MG63 (cell line): ENCODE results near the gene LIPJ. TPM values are rescaled to one million over a fixed set of nuclear protein-coding genes. Genes with fewer than 3 reads are reported as not detected.
A peak's percentile ranks its signal among the peaks of the same experiment; 100 is the strongest.

Experiments
- DNase-seq: peaks from one replicate; pipeline ENCODE4 v3.0.0-alpha.2; 2020
- H3K27me3 ChIP-seq: fragments of 250-450 bp; sonication (Bioruptor Pico); 2 replicates; pipeline ENCODE4 v1.5.1; 2020; ENCODE audit warnings: mild to moderate bottlenecking, moderate library complexity
- H3K36me3 ChIP-seq: fragments of 250-450 bp; sonication (Bioruptor Pico); 2 replicates; pipeline ENCODE4 v1.5.1; 2020; ENCODE audit warnings: mild to moderate bottlenecking, moderate library complexity
- H3K4me3 ChIP-seq: fragments of 250-450 bp; sonication (Bioruptor Pico); 2 replicates; pipeline ENCODE4 v1.5.1; 2020; ENCODE audit warnings: mild to moderate bottlenecking, moderate library complexity
- H3K9me3 ChIP-seq: fragments of 250-450 bp; sonication (Bioruptor Pico); 2 replicates; pipeline ENCODE4 v1.5.1; 2020; ENCODE audit warnings: mild to moderate bottlenecking, moderate library complexity
- total RNA-seq: library from RNA; depleted of rRNA; stranded (reverse); fragments of >200 nt; shearing (Covaris generic); gene quantifications from 2 replicates; pipeline ENCODE4 v1.2.3, GENCODE V29; 2014; ENCODE audit warnings: low replicate concordance; rRNA removed

Gene LIPJ
- total RNA-seq, 1 experiment from 2014 or later = not detected

DNA sequence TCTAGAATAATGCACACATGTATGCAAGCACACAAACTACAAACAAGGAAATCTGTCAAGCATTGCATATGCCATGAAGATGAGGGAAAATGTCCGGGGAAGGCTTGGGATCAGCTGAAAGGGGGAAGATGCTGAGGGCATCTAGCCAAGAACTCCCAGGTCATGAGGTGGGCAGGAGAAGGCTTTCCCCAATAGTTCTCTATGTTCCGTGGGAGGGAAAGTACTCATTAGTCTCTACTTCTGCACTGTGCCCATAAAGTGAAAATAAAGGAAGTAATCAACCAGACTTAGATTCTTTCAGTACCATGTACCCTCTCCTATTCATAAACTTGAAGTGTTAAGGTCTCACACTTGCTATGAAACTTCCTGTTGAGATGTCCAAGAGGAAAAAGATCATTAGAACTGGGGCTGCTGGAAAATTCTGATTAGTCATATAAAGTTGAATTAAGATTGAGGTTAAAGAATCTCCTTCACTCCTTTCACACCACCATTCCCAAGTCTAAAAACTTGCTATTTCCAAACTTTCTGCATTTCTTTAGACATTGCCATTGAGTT is 60.6 kb downstream of the LIPJ start:
- Histone ChIP-seq H3K9me3 (no peaks in the 10 kb centered on the region), H3K27me3 (no peaks in the 10 kb centered on the region), H3K36me3 (no peaks in the 10 kb centered on the region), H3K4me3 (no peak overlapping the region)
- DNase-seq = no peak

GRCh38 chr10:88651101-88651551 is 64.6 kb downstream of the LIPJ start:
- Histone ChIP-seq H3K27me3 (no peaks in the 10 kb centered on the region), H3K4me3 (no peak overlapping the region), H3K36me3 (no peaks in the 10 kb centered on the region; the same call in 1 of the 2 replicates), H3K9me3 (peaks cover 4% of the 10 kb centered on the region)
- DNase-seq = peak; percentile 20

DNA sequence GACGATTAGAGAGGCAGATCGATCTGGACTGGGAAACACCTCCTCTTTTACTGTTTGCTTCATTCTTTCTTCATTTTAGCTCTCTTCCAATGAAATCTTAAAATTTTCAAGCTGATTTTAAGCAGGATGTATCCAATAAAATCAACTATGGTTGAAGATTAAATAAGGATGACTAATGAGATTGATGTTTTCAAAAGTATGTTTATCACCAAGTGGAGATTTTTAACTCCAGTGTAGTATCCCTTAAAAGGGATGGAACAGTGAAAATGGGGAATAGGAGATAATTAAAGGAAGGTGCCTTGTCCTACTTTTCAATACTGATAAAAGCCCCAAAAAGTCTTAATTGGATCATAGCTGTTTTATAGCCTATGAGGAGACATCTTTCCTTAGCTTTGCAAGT is 66.1 kb downstream of the LIPJ start:
- no peak for DNase-seq
- H3K27me3 ChIP-seq = no peaks in the 10 kb centered on the region
- peaks cover 4% of the 10 kb centered on the region for H3K9me3 ChIP-seq
- no peak overlapping the region for H3K4me3 ChIP-seq
- H3K36me3 ChIP-seq = no peaks in the 10 kb centered on the region; the same call in 1 of the 2 replicates

Other genes starting within 250 kb of the LIPJ start
- 14.8 and 29.3 TPM in 2 replicates for gene RNLS, start 3.4 kb upstream of the LIPJ start, total RNA-seq
- not detected in 2 replicates for gene LIPF, start 77.7 kb downstream of the LIPJ start, total RNA-seq
- gene LIPK, start 119.5 kb downstream of the LIPJ start, total RNA-seq = not detected in 2 replicates
- gene LIPN, start 173.3 kb downstream of the LIPJ start, total RNA-seq = 0.10 TPM in 1 of 2 replicates, not detected in the other
- gene LIPM, start 216.0 kb downstream of the LIPJ start, total RNA-seq = not detected in 2 replicates